ENCODE measurements around the gene GATB.
A peak's percentile ranks its signal among the peaks of the same experiment; 100 is the strongest.

Gene GATB, protein sequence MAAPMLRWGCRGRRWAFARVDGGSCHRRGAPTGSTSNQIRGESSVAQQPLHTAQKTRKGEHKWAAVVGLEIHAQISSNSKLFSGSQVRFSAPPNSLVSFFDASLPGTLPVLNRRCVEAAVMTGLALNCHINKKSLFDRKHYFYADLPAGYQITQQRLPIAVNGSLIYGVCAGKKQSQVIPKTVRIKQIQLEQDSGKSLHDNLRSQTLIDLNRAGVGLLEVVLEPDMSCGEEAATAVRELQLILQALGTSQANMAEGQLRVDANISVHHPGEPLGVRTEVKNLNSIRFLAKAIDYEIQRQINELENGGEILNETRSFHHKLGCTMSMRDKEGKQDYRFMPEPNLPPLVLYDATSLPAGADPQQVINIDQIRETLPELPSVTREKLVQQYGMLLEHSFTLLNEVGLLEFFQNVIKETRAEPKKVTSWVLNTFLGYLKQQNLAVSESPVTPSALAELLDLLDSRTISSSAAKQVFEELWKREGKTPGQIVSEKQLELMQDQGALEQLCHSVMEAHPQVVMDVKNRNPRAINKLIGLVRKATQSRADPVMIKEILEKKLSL

DNA sequence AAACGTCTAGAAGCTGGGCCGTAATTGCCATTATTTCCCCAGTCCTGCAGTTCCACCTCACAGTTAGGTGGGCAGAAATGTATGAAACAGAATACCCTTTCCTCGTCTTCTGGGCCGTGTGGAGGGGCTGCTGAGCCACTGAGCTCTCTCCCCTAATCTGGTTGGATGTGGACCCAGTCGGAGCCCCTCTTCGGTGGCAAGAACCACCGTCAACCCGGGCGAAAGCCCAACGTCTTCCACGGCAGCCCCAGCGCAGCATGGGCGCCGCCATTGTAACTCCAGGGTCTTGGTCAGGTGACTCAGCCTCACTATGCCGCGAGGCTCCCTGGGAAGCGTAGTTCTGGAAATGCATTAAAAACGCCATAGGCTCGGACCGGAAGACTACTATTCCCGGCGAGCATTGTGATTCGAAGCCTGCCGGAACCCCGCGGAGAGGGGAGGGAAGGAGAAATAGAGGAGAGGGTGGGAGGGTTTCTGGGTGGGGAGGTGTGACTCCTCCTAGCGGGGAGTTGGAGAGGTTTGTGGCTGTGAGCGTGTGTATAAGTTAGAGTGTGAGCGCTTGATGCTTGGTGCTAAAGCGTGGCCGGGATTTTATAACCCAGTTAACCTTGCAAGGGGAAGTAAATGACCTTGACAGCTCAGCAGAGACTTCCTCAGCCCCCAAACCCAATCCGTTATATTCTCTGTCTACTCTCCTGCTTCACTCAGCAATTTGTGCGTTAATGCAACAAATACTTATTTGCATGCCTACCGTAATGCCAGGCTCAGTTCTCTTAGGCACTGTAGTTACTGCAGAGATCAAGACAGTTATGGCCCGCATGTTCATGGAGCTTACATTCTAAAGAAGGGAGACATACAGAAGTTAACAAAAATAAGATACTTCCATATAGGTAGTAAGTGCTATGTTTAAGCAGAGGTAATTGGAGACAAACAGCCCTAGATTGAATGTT is at the start of gene GATB:
Gene GATB (minus strand): TSS at position 296 of the 950 bp plus-strand sequence. CDS start 25 bp downstream, at position 271.
- ChIA-PET CTCF (interaction anchor here (0.8 to 2.5 kb wide), 11 partner anchors 9 to 117 kb away, joined by 3 to 10 read pairs (median 4); no protein-coding TSS in a partner anchor), POLR2A (interaction anchor here (1.0 kb wide), 1 partner anchor 121 kb away, joined by 3 read pairs; no protein-coding TSS in a partner anchor)
- TF ChIP-seq, protein P1, sequence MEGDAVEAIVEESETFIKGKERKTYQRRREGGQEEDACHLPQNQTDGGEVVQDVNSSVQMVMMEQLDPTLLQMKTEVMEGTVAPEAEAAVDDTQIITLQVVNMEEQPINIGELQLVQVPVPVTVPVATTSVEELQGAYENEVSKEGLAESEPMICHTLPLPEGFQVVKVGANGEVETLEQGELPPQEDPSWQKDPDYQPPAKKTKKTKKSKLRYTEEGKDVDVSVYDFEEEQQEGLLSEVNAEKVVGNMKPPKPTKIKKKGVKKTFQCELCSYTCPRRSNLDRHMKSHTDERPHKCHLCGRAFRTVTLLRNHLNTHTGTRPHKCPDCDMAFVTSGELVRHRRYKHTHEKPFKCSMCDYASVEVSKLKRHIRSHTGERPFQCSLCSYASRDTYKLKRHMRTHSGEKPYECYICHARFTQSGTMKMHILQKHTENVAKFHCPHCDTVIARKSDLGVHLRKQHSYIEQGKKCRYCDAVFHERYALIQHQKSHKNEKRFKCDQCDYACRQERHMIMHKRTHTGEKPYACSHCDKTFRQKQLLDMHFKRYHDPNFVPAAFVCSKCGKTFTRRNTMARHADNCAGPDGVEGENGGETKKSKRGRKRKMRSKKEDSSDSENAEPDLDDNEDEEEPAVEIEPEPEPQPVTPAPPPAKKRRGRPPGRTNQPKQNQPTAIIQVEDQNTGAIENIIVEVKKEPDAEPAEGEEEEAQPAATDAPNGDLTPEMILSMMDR (IDR thresholded peaks at IDR 0.05; ENCODE audit: control extremely low read depth, extremely low read depth, low read depth, missing control alignments), result peak; percentile 38
- DNase-seq (ENCODE audit: extremely low spot score), result peak; percentile 92

DNA sequence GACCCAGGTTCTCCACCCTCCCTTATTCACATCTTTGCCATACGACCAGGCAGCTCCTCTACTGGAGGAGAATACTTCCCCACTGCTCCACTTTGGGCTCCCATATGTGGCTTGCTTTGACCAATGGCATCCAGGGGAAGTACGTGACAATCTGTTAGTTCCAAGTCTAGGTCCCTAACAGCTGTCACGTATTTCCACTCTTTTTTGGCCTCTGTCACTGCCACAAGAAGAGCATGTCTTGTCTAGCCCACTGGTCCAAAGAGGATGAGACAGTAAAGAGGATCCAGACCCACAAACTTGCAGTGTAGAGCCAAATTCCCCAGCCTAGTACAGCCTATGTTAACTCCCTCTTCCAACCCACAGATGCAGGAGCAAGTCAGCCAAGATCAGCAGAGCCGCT is 49.7 kb upstream of the GATB start:
- no peak for DNase-seq (ENCODE audit: extremely low spot score)
- ChIA-PET CTCF (interaction anchor here (1.0 to 6.1 kb wide), 3 partner anchors 8 to 17 kb away, joined by 3 to 31 read pairs (median 19); no protein-coding TSS in a partner anchor), POLR2A (no interaction called here)
- TF ChIP-seq, protein P1 (IDR thresholded peaks at IDR 0.05; ENCODE audit: control extremely low read depth, extremely low read depth, low read depth, missing control alignments), result no peak

DNA sequence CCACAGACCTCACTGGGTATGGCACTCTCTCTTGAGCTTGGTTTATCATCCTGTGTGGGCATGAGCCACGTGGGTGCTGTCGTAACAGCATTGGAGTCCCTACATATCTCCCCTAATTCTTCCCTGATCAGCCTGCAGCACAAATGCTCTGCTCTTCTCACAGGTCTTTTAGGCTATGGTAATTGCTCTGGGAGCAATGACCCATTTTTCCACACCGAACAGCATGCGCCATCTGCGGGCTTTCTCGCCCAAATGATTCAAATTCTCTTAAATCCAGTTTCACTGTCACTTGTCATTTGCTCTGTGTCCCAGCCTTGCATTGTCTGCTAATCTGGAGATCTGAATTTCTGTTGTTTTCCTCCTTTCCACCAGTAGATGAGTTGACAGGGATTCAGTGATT is 48.9 kb upstream of the GATB start:
- TF ChIP-seq, protein P1 (IDR thresholded peaks at IDR 0.05; ENCODE audit: control extremely low read depth, extremely low read depth, low read depth, missing control alignments), result no peak
- POLR2A ChIA-PET, result no interaction called here
- no peak for DNase-seq (ENCODE audit: extremely low spot score)
- CTCF ChIA-PET, result interaction anchor here (3.0 to 6.1 kb wide), 2 partner anchors 8 to 10 kb away, joined by 19 to 31 read pairs; no protein-coding TSS in a partner anchor

DNA sequence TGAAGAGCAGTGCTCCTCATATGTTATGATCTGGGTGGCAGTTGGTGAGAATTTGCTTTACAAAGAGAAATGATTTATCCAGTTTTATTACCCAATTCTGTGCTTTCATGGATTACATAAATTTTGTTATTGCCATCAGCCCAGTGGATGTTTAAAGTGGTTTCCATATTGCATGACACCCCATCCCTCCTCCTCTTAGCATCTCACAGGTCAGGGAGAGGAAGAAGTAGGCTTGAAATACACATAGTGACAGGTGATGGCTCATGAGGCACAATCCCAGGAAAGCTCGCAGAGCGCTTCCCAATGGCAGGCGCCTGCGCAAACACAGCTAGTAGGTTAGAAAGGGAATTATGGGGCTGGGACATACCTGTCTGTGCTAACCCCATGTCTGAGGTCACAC is 47.7 kb upstream of the GATB start:
- POLR2A ChIA-PET, result no interaction called here
- CTCF ChIA-PET, result interaction anchor here (6.1 kb wide), 1 partner anchor 9 kb away, joined by 31 read pairs; no protein-coding TSS in a partner anchor

DNA sequence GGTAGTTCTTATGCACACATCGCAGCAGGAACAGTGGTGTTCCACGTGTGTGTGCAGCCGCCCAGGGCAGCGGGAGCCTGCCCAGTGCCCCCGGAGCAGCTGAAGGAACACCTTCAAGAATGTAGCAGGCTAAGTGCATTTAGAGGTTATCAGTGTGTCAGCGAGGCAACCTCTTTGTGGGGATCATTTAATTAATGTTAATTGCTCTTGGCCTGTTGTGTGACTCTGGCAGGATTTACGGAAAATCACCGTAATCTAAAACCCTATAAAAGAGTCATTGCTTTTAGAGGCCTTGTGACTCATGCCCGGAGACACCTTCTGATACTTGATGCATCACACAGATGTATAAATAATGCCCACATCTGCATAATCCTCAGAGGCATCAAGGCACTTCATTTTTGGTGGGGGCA is 47.3 kb upstream of the GATB start:
- CTCF ChIA-PET, result interaction anchor here (1.5 to 6.1 kb wide), 2 partner anchors 9 to 18 kb away, joined by 6 to 31 read pairs; no protein-coding TSS in a partner anchor
- POLR2A ChIA-PET, result no interaction called here
- no peak for DNase-seq (ENCODE audit: extremely low spot score)
- TF ChIP-seq, protein P1 (IDR thresholded peaks at IDR 0.05; ENCODE audit: control extremely low read depth, extremely low read depth, low read depth, missing control alignments), result no peak

More for the DNA sequence above, 47.7 kb upstream of the GATB start:
- DNase-seq (ENCODE audit: extremely low spot score), result no peak
- TF ChIP-seq, protein P1 (IDR thresholded peaks at IDR 0.05; ENCODE audit: control extremely low read depth, extremely low read depth, low read depth, missing control alignments), result no peak
